ENCODE measurements around the gene ABCA2. TPM values are rescaled to one million over a fixed set of nuclear protein-coding genes. Genes with fewer than 3 reads are reported as not detected.
"Not testable (repeated sequence)": the region's sequence is repeated elsewhere in the genome, so short reads cannot be mapped to it uniquely, and the experiment has no call there.

ABCA2 gene
- polyA plus RNA-seq, 2 donors, result 7.7 to 14.7 TPM

GRCh38 chr9:137064027-137064879 lies 36.2 kb upstream of the ABCA2 start:
- Histone ChIP-seq H3K4me1 (ENCODE audit: control insufficient read depth in 2 of 2, insufficient read depth in 2 of 2, low read length in 1 of 2) (peaks cover 0 to 16% of the 10 kb centered on the region in 2 donors), H3K36me3 (ENCODE audit: control insufficient read depth in 2 of 2, insufficient read depth in 2 of 2, low read length in 1 of 2) (peaks cover 0 to 4% of the 10 kb centered on the region in 2 donors), H3K27me3 (ENCODE audit: control insufficient read depth in 1 of 2, insufficient read depth in 2 of 2, low read length in 2 of 2) (no peaks in the 10 kb centered on the region), H3K27ac (ENCODE audit: low read depth in 2 of 2, low read length in 1 of 2) (no peak overlapping the region), H3K9me3 (ENCODE audit: control insufficient read depth in 2 of 2, insufficient read depth in 1 of 2, low read depth in 1 of 2, low read length in 1 of 2) (no peaks in the 10 kb centered on the region), H3K4me3 (ENCODE audit: low read depth in 1 of 2, low read length in 2 of 2) (no peak overlapping the region)
- 43 to 46% methylated on average over 50 to 55 of the region's 55 CpGs for WGBS, 2 donors

GRCh38 chr9:137063311-137064026 lies 35.4 kb upstream of the ABCA2 start:
- Histone ChIP-seq H3K9me3 (ENCODE audit: control insufficient read depth in 2 of 2, insufficient read depth in 1 of 2, low read depth in 1 of 2, low read length in 1 of 2) (no peaks in the 10 kb centered on the region), H3K4me3 (ENCODE audit: low read depth in 1 of 2, low read length in 2 of 2) (no peak overlapping the region), H3K27me3 (ENCODE audit: control insufficient read depth in 1 of 2, insufficient read depth in 2 of 2, low read length in 2 of 2) (no peaks in the 10 kb centered on the region), H3K36me3 (ENCODE audit: control insufficient read depth in 2 of 2, insufficient read depth in 2 of 2, low read length in 1 of 2) (peaks cover 0 to 4% of the 10 kb centered on the region in 2 donors), H3K4me1 (ENCODE audit: control insufficient read depth in 2 of 2, insufficient read depth in 2 of 2, low read length in 1 of 2) (peaks cover 0 to 8% of the 10 kb centered on the region in 2 donors), H3K27ac (ENCODE audit: low read depth in 2 of 2, low read length in 1 of 2) (no peak overlapping the region)
- 82% methylated on average over 25 to 26 of the region's 26 CpGs for WGBS, 2 donors

GRCh38 chr9:137062798-137063197 lies 34.8 kb upstream of the ABCA2 start:
- H3K27me3 ChIP-seq (ENCODE audit: control insufficient read depth in 1 of 2, insufficient read depth in 2 of 2, low read length in 2 of 2); H3K4me3 ChIP-seq (ENCODE audit: low read depth in 1 of 2, low read length in 2 of 2); H3K4me1 ChIP-seq (ENCODE audit: control insufficient read depth in 2 of 2, insufficient read depth in 2 of 2, low read length in 1 of 2); H3K9me3 ChIP-seq (ENCODE audit: control insufficient read depth in 2 of 2, insufficient read depth in 1 of 2, low read depth in 1 of 2, low read length in 1 of 2); H3K27ac ChIP-seq (ENCODE audit: low read depth in 2 of 2, low read length in 1 of 2); H3K36me3 ChIP-seq (ENCODE audit: control insufficient read depth in 2 of 2, insufficient read depth in 2 of 2, low read length in 1 of 2): not testable (repeated sequence)
- WGBS, 2 donors, result 60 to 86% methylated on average over 4 to 9 of the region's 9 CpGs

- Histone ChIP-seq H3K4me3 (ENCODE audit: low read depth in 1 of 2, low read length in 2 of 2) (no peak overlapping the region), H3K27me3 (ENCODE audit: control insufficient read depth in 1 of 2, insufficient read depth in 2 of 2, low read length in 2 of 2) (no peaks in the 10 kb centered on the region), H3K27ac (ENCODE audit: low read depth in 2 of 2, low read length in 1 of 2) (no peak overlapping the region), H3K4me1 (ENCODE audit: control insufficient read depth in 2 of 2, insufficient read depth in 2 of 2, low read length in 1 of 2) (peaks cover 0 to 5% of the 10 kb centered on the region in 2 donors), H3K9me3 (ENCODE audit: control insufficient read depth in 2 of 2, insufficient read depth in 1 of 2, low read depth in 1 of 2, low read length in 1 of 2) (no peaks in the 10 kb centered on the region), H3K36me3 (ENCODE audit: control insufficient read depth in 2 of 2, insufficient read depth in 2 of 2, low read length in 1 of 2) (peaks cover 0 to 4% of the 10 kb centered on the region in 2 donors)
- 46 to 79% methylated on average over 15 of the region's 15 CpGs for WGBS, 2 donors
Observed at GRCh38 chr9:137062384-137062783, 34.3 kb upstream of the ABCA2 start.

- H3K4me3 ChIP-seq (ENCODE audit: low read depth in 1 of 2, low read length in 2 of 2), result no peak overlapping the region
- no peaks in the 10 kb centered on the region for H3K36me3 ChIP-seq (ENCODE audit: control insufficient read depth in 2 of 2, insufficient read depth in 2 of 2, low read length in 1 of 2)
- no peak overlapping the region for H3K27ac ChIP-seq (ENCODE audit: low read depth in 2 of 2, low read length in 1 of 2)
- H3K27me3 ChIP-seq (ENCODE audit: control insufficient read depth in 1 of 2, insufficient read depth in 2 of 2, low read length in 2 of 2), result no peaks in the 10 kb centered on the region
- no peaks in the 10 kb centered on the region for H3K9me3 ChIP-seq (ENCODE audit: control insufficient read depth in 2 of 2, insufficient read depth in 1 of 2, low read depth in 1 of 2, low read length in 1 of 2)
- WGBS, 2 donors, result 86 to 91% methylated on average over 9 of the region's 9 CpGs
- H3K4me1 ChIP-seq (ENCODE audit: control insufficient read depth in 2 of 2, insufficient read depth in 2 of 2, low read length in 1 of 2), result peaks cover 4 to 21% of the 10 kb centered on the region in 2 donors
Observed at GRCh38 chr9:137058521-137059234, 30.6 kb upstream of the ABCA2 start.

GRCh38 chr9:137057545-137057944 lies 29.5 kb upstream of the ABCA2 start:
- peaks cover 4 to 28% of the 10 kb centered on the region in 2 donors for H3K4me1 ChIP-seq (ENCODE audit: control insufficient read depth in 2 of 2, insufficient read depth in 2 of 2, low read length in 1 of 2)

GRCh38 chr9:137056739-137057415 lies 28.8 kb upstream of the ABCA2 start:
- H3K36me3 ChIP-seq (ENCODE audit: control insufficient read depth in 2 of 2, insufficient read depth in 2 of 2, low read length in 1 of 2), result no peaks in the 10 kb centered on the region
- WGBS, 2 donors, result 70 to 79% methylated on average over 17 of the region's 17 CpGs
- H3K27ac ChIP-seq (ENCODE audit: low read depth in 2 of 2, low read length in 1 of 2), result no peak overlapping the region
- H3K9me3 ChIP-seq (ENCODE audit: control insufficient read depth in 2 of 2, insufficient read depth in 1 of 2, low read depth in 1 of 2, low read length in 1 of 2), result no peaks in the 10 kb centered on the region
- H3K27me3 ChIP-seq (ENCODE audit: control insufficient read depth in 1 of 2, insufficient read depth in 2 of 2, low read length in 2 of 2), result no peaks in the 10 kb centered on the region
- peaks cover 4 to 27% of the 10 kb centered on the region in 2 donors for H3K4me1 ChIP-seq (ENCODE audit: control insufficient read depth in 2 of 2, insufficient read depth in 2 of 2, low read length in 1 of 2)
- H3K4me3 ChIP-seq (ENCODE audit: low read depth in 1 of 2, low read length in 2 of 2), result no peak overlapping the region

More at GRCh38 chr9:137057545-137057944, 29.5 kb upstream of the ABCA2 start:
- Histone ChIP-seq H3K27ac (ENCODE audit: low read depth in 2 of 2, low read length in 1 of 2) (no peak overlapping the region), H3K36me3 (ENCODE audit: control insufficient read depth in 2 of 2, insufficient read depth in 2 of 2, low read length in 1 of 2) (no peaks in the 10 kb centered on the region), H3K9me3 (ENCODE audit: control insufficient read depth in 2 of 2, insufficient read depth in 1 of 2, low read depth in 1 of 2, low read length in 1 of 2) (no peaks in the 10 kb centered on the region), H3K27me3 (ENCODE audit: control insufficient read depth in 1 of 2, insufficient read depth in 2 of 2, low read length in 2 of 2) (no peaks in the 10 kb centered on the region), H3K4me3 (ENCODE audit: low read depth in 1 of 2, low read length in 2 of 2) (no peak overlapping the region)
- 58 to 64% methylated on average over 16 of the region's 16 CpGs for WGBS, 2 donors

- H3K4me1 ChIP-seq (ENCODE audit: control insufficient read depth in 2 of 2, insufficient read depth in 2 of 2, low read length in 1 of 2), result peaks cover 4 to 27% of the 10 kb centered on the region in 2 donors
- 19 to 28% methylated on average over 28 of the region's 28 CpGs for WGBS, 2 donors
- no peaks in the 10 kb centered on the region for H3K27me3 ChIP-seq (ENCODE audit: control insufficient read depth in 1 of 2, insufficient read depth in 2 of 2, low read length in 2 of 2)
Observed at GRCh38 chr9:137055385-137056364, 27.6 kb upstream of the ABCA2 start.

More at GRCh38 chr9:137055385-137056364, 27.6 kb upstream of the ABCA2 start:
- H3K36me3 ChIP-seq (ENCODE audit: control insufficient read depth in 2 of 2, insufficient read depth in 2 of 2, low read length in 1 of 2), result no peaks in the 10 kb centered on the region
- H3K27ac ChIP-seq (ENCODE audit: low read depth in 2 of 2, low read length in 1 of 2), result peak overlapping the region; percentile 7 to 38
- no peaks in the 10 kb centered on the region for H3K9me3 ChIP-seq (ENCODE audit: control insufficient read depth in 2 of 2, insufficient read depth in 1 of 2, low read depth in 1 of 2, low read length in 1 of 2)
- no peak overlapping the region for H3K4me3 ChIP-seq (ENCODE audit: low read depth in 1 of 2, low read length in 2 of 2)

All from esophagus (tissue), 2 donors.